PC-9 (cell line): ENCODE data around the gene RAET1L.
"Not testable (repeated sequence)": the region's sequence is repeated elsewhere in the genome, so short reads cannot be mapped to it uniquely, and the experiment has no call there.

Experiments used
- EZH2 ChIP-seq: fragments of 200-600 bp; sonication (generic); IDR thresholded peaks from 2 replicates; pipeline ENCODE4 v1.8.0; 2017; ENCODE audit warnings: antibody characterized with exemption, low read depth
- TF ChIP-seq, protein P1 (sequence below): fragments of 200-600 bp; sonication (generic); conservative IDR thresholded peaks from 2 replicates; pipeline ENCODE4 v1.6.1; 2017; ENCODE audit warnings: mixed run types, antibody characterized with exemption, mild to moderate bottlenecking, moderate library complexity

DNA sequence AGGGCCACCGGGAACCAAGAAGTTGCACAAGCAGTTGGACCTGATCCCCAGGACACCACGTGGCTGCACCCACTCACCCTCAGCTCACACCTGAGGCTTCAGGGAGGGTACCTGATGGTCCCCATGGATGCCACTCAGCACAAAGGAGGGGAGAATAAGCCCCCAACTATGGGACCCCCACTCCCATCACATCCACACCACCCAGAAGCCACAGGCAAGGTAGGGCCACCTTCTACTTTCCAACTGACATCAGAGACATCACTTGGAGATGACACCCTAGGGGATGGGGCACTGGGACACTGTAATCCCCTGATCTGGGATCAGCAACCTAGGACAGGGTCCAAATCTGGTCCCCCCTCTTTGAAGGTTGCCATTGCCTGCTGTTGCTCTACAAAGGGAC lies 1.3 kb downstream of the RAET1L start:
- TF ChIP-seq, protein P1, sequence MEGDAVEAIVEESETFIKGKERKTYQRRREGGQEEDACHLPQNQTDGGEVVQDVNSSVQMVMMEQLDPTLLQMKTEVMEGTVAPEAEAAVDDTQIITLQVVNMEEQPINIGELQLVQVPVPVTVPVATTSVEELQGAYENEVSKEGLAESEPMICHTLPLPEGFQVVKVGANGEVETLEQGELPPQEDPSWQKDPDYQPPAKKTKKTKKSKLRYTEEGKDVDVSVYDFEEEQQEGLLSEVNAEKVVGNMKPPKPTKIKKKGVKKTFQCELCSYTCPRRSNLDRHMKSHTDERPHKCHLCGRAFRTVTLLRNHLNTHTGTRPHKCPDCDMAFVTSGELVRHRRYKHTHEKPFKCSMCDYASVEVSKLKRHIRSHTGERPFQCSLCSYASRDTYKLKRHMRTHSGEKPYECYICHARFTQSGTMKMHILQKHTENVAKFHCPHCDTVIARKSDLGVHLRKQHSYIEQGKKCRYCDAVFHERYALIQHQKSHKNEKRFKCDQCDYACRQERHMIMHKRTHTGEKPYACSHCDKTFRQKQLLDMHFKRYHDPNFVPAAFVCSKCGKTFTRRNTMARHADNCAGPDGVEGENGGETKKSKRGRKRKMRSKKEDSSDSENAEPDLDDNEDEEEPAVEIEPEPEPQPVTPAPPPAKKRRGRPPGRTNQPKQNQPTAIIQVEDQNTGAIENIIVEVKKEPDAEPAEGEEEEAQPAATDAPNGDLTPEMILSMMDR = not testable (repeated sequence)
- not testable (repeated sequence) for TF ChIP-seq EZH2
